HEK293T (cell line): ENCODE data around the gene LRP11.

Experiments used
- ELF4 ChIP-seq: fragments of 450-650 bp; IDR thresholded peaks from 2 replicates; pipeline ENCODE4 v1.6.1; 2017; ENCODE audit warnings: antibody characterized with exemption
- L3MBTL2 ChIP-seq: fragments of 450-650 bp; conservative IDR thresholded peaks from 2 replicates; pipeline ENCODE4 v1.6.1; 2016; ENCODE audit warnings: mild to moderate bottlenecking
- NFRKB ChIP-seq: fragments of 450-650 bp; IDR thresholded peaks from 2 replicates; pipeline ENCODE4 v1.6.1; 2016; ENCODE audit warnings: mild to moderate bottlenecking, moderate library complexity

DNA sequence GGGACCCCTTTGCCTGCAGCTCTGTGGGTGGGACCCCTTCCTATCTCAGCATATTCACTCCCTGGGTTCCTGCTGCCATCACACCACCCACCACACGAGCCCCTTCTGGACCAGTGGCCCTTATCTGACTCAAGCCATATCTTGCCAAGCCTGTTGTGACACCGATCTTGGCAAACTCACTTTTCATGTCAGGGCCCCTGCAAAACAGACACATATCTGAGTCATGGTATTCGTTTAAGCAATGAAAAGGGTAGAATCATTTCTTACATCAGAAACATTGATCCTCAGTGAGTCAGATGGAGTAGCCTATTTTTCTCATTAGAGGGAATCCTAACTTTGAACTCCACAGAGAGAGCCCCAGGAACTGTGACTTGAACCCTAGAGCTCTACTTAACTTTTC lies 23.2 kb upstream of the LRP11 start:
- TF ChIP-seq ELF4 (no peak), L3MBTL2 (no peak), NFRKB (no peak)
